Measurements from ENCODE around the gene PTGES2. TPM values are rescaled to one million over a fixed set of nuclear protein-coding genes. Genes with fewer than 3 reads are reported as not detected.

Gene PTGES2
- total RNA-seq, 1 donor from 2014 or later, result 80.3 TPM

- no peak overlapping the region for H3K27ac Mint-ChIP-seq (ENCODE audit: unreplicated experiment)
- TF ChIP-seq CTCF (IDR thresholded peaks at IDR 0.05), result no peak
- H3K36me3 Mint-ChIP-seq (ENCODE audit: unreplicated experiment), result peaks cover 26% of the 10 kb centered on the region
Observed at GRCh38 chr9:128169492-128169891, 42.0 kb upstream of the PTGES2 start.

GRCh38 chr9:128168731-128169308 is 41.3 kb upstream of the PTGES2 start:
- no peak for DNase-seq (ENCODE audit: extremely low spot score, unreplicated experiment)
- no peak overlapping the region for H3K27ac Mint-ChIP-seq (ENCODE audit: unreplicated experiment)

More at GRCh38 chr9:128169492-128169891, 42.0 kb upstream of the PTGES2 start:
- Mint-ChIP-seq H3K27me3 (ENCODE audit: unreplicated experiment) (no peaks in the 10 kb centered on the region), H3K9me3 (ENCODE audit: unreplicated experiment) (no peaks in the 10 kb centered on the region), H3K4me1 (ENCODE audit: unreplicated experiment) (no peaks in the 10 kb centered on the region), H3K4me3 (ENCODE audit: unreplicated experiment) (no peak overlapping the region)
- DNase-seq (ENCODE audit: extremely low spot score, unreplicated experiment), result no peak

GRCh38 chr9:128167209-128167608 is 39.7 kb upstream of the PTGES2 start:
- no peak overlapping the region for H3K4me3 Mint-ChIP-seq (ENCODE audit: unreplicated experiment)
- peaks cover 35% of the 10 kb centered on the region for H3K36me3 Mint-ChIP-seq (ENCODE audit: unreplicated experiment)

More at GRCh38 chr9:128168731-128169308, 41.3 kb upstream of the PTGES2 start:
- no peak for TF ChIP-seq CTCF (IDR thresholded peaks at IDR 0.05)
- Mint-ChIP-seq H3K4me3 (ENCODE audit: unreplicated experiment) (no peak overlapping the region), H3K36me3 (ENCODE audit: unreplicated experiment) (peaks cover 29% of the 10 kb centered on the region), H3K9me3 (ENCODE audit: unreplicated experiment) (no peaks in the 10 kb centered on the region), H3K27me3 (ENCODE audit: unreplicated experiment) (no peaks in the 10 kb centered on the region), H3K4me1 (ENCODE audit: unreplicated experiment) (no peaks in the 10 kb centered on the region)

GRCh38 chr9:128166169-128166568 is 38.6 kb upstream of the PTGES2 start:
- H3K36me3 Mint-ChIP-seq (ENCODE audit: unreplicated experiment), result peaks cover 35% of the 10 kb centered on the region
- no peak overlapping the region for H3K4me3 Mint-ChIP-seq (ENCODE audit: unreplicated experiment)
- peaks cover 8% of the 10 kb centered on the region for H3K4me1 Mint-ChIP-seq (ENCODE audit: unreplicated experiment)

More at GRCh38 chr9:128167209-128167608, 39.7 kb upstream of the PTGES2 start:
- no peak for DNase-seq (ENCODE audit: extremely low spot score, unreplicated experiment)
- TF ChIP-seq CTCF (IDR thresholded peaks at IDR 0.05), result no peak
- peaks cover 1% of the 10 kb centered on the region for H3K4me1 Mint-ChIP-seq (ENCODE audit: unreplicated experiment)
- no peaks in the 10 kb centered on the region for H3K27me3 Mint-ChIP-seq (ENCODE audit: unreplicated experiment)
- no peaks in the 10 kb centered on the region for H3K9me3 Mint-ChIP-seq (ENCODE audit: unreplicated experiment)
- H3K27ac Mint-ChIP-seq (ENCODE audit: unreplicated experiment), result peak overlapping the region; percentile 2

More at GRCh38 chr9:128166169-128166568, 38.6 kb upstream of the PTGES2 start:
- Mint-ChIP-seq H3K27ac (ENCODE audit: unreplicated experiment) (no peak overlapping the region), H3K27me3 (ENCODE audit: unreplicated experiment) (no peaks in the 10 kb centered on the region), H3K9me3 (ENCODE audit: unreplicated experiment) (no peaks in the 10 kb centered on the region)
- DNase-seq (ENCODE audit: extremely low spot score, unreplicated experiment), result no peak
- TF ChIP-seq CTCF (IDR thresholded peaks at IDR 0.05), result no peak
